RWPE2 (cell line): ENCODE results near the gene PCSK6.

Source experiments
- ATAC-seq: fragments of 200-7000 bp; cut with Tn5 transposase; 3 replicates; pipeline ENCODE4 v1.9.1; 2021; ENCODE audit warnings: low read depth
- DNase-seq: peaks from one replicate; pipeline ENCODE4 v3.0.0-alpha.2; 2020; ENCODE audit warnings: low spot score
- H3K27ac ChIP-seq: fragments of 450-650 bp; 2 replicates; pipeline ENCODE4 v1.5.1; 2017; ENCODE audit warnings: mild to moderate bottlenecking; ENCODE audit not compliant: poor library complexity, severe bottlenecking
- H3K27me3 ChIP-seq: fragments of 250-450 bp; sonication (Bioruptor Pico); 2 replicates; pipeline ENCODE4 v1.5.1; 2021; ENCODE audit warnings: mild to moderate bottlenecking, moderate library complexity; ENCODE audit not compliant: insufficient read depth, poor library complexity, severe bottlenecking
- H3K36me3 ChIP-seq: fragments of 250-450 bp; sonication (Bioruptor Pico); 2 replicates; pipeline ENCODE4 v1.5.1; 2020; ENCODE audit warnings: low read depth, mild to moderate bottlenecking, moderate library complexity
- H3K4me1 ChIP-seq: fragments of 250-450 bp; sonication (Bioruptor Pico); 2 replicates; pipeline ENCODE4 v1.5.1; 2021; ENCODE audit warnings: mild to moderate bottlenecking, moderate library complexity; ENCODE audit not compliant: insufficient read depth, poor library complexity, severe bottlenecking
- H3K4me3 ChIP-seq: fragments of 250-450 bp; sonication (Bioruptor Pico); 2 replicates; pipeline ENCODE4 v1.5.1; 2021; ENCODE audit warnings: mild to moderate bottlenecking, moderate library complexity; ENCODE audit not compliant: severe bottlenecking
- H3K9me3 ChIP-seq: fragments of 250-450 bp; sonication (Bioruptor Pico); 2 replicates; pipeline ENCODE4 v1.5.1; 2021; ENCODE audit warnings: mild to moderate bottlenecking, moderate library complexity; ENCODE audit not compliant: severe bottlenecking
- CTCF ChIP-seq: fragments of 450-650 bp; IDR thresholded peaks from one replicate; pipeline ENCODE4 v1.5.1; 2017; ENCODE audit warnings: mild to moderate bottlenecking, moderate library complexity; ENCODE audit not compliant: poor library complexity, severe bottlenecking

The PCSK6 gene

GRCh38 chr15:101272584-101272983 is 216.9 kb downstream of the PCSK6 start:
- peaks cover 60% of the 10 kb centered on the region for H3K36me3 ChIP-seq
- DNase-seq: no peak
- ATAC-seq: no peak
- no peaks in the 10 kb centered on the region for H3K4me1 ChIP-seq
- no peaks in the 10 kb centered on the region for H3K9me3 ChIP-seq
- no peak overlapping the region for H3K4me3 ChIP-seq
- no peak for TF ChIP-seq CTCF
- no peak overlapping the region for H3K27ac ChIP-seq
- no peaks in the 10 kb centered on the region for H3K27me3 ChIP-seq

- Histone ChIP-seq H3K4me3 (no peak overlapping the region), H3K27me3 (no peaks in the 10 kb centered on the region), H3K36me3 (peaks cover 49% of the 10 kb centered on the region), H3K4me1 (no peaks in the 10 kb centered on the region), H3K9me3 (no peaks in the 10 kb centered on the region), H3K27ac (no peak overlapping the region)
- TF ChIP-seq CTCF: peak; percentile 62
- ATAC-seq (peak; percentile 34; the same call in 2 of the 3 replicates), DNase-seq (no peak)
Observed at GRCh38 chr15:101269479-101270223, 219.9 kb downstream of the PCSK6 start.

GRCh38 chr15:101267320-101268104 is 222.0 kb downstream of the PCSK6 start:
- H3K36me3 ChIP-seq: peaks cover 28% of the 10 kb centered on the region
- no peak for TF ChIP-seq CTCF
- ATAC-seq (peak; percentile 40), DNase-seq (no peak)
- H3K4me3 ChIP-seq: no peak overlapping the region
- no peaks in the 10 kb centered on the region for H3K9me3 ChIP-seq
- H3K4me1 ChIP-seq: no peaks in the 10 kb centered on the region
- H3K27ac ChIP-seq: no peak overlapping the region
- H3K27me3 ChIP-seq: no peaks in the 10 kb centered on the region

- H3K36me3 ChIP-seq: peaks cover 21% of the 10 kb centered on the region
- H3K9me3 ChIP-seq: no peaks in the 10 kb centered on the region
- no peaks in the 10 kb centered on the region for H3K27me3 ChIP-seq
- no peak for ATAC-seq
- H3K4me3 ChIP-seq: no peak overlapping the region
- no peak overlapping the region for H3K27ac ChIP-seq
- no peaks in the 10 kb centered on the region for H3K4me1 ChIP-seq
- no peak for TF ChIP-seq CTCF
- no peak for DNase-seq
Observed at GRCh38 chr15:101266787-101267186, 222.7 kb downstream of the PCSK6 start.
